Lower leg skin (tissue), 4 donors: ENCODE data around the gene EVI5L. TPM values are rescaled to one million over a fixed set of nuclear protein-coding genes. Genes with fewer than 3 reads are reported as not detected.
"Not testable (repeated sequence)": the region's sequence is repeated elsewhere in the genome, so short reads cannot be mapped to it uniquely, and the experiment has no call there.

Experiments
- DNase-seq, 2 donors: peaks; one replicate each; pipeline ENCODE4 v3.0.0-alpha.2; 2019; ENCODE audit warnings: low spot score in 2 of 2
- H3K4me3 ChIP-seq: fragments of 200-600 bp; sonication (generic); 2 replicates; pipeline ENCODE4 v1.5.1; 2017; ENCODE audit warnings: mild to moderate bottlenecking, low read depth; ENCODE audit not compliant: poor library complexity, severe bottlenecking
- CTCF ChIP-seq, 3 donors: fragments of 450-650 bp; IDR thresholded peaks; one replicate each; pipeline ENCODE4 v1.5.1; 2016; ENCODE audit warnings: antibody characterized with exemption in 3 of 3, mild to moderate bottlenecking in 3 of 3, moderate library complexity in 2 of 3
- POLR2A ChIP-seq, 2 donors: fragments of 450-650 bp; IDR thresholded peaks; one replicate each; pipeline ENCODE4 v1.6.1; 2016 to 2017; ENCODE audit warnings: antibody characterized with exemption in 2 of 2, mild to moderate bottlenecking in 1 of 2, moderate library complexity in 1 of 2
- WGBS, 2 donors: methylation state at CpG; one replicate each; pipeline ENCODE4 v1.1.5; 2018; 5-methylcytosine and 5-hydroxymethylcytosine counted together
- intact Hi-C: fragments of 100-400 bp; cut with DNase I; formaldehyde crosslinking; loops from one replicate; pipeline ENCODE4 v1.15.0; 2023; ENCODE audit warnings: low total_unique reads
- total RNA-seq, 4 donors: library from RNA; depleted of rRNA; stranded (reverse); fragments of >200 nt; gene quantifications; one replicate each; pipeline ENCODE4 v1.1.0, GENCODE V29; 2016

Gene EVI5L
- total RNA-seq, 4 donors from 2014 or later = 16.2 to 23.3 (median 20.0) TPM

- intact Hi-C loops = loop anchor here (10.0 kb wide), 1 partner anchor 148 kb away; the partner anchor contains the start of gene ELAVL1
- no peak overlapping the region for H3K4me3 ChIP-seq
- TF ChIP-seq POLR2A (IDR thresholded peaks at IDR 0.05) (no peak), CTCF (IDR thresholded peaks at IDR 0.05) (no peak)
- no peak for DNase-seq
- 88 to 89% methylated on average over 38 of the region's 38 CpGs for WGBS, 2 donors
Measured at GRCh38 chr19:7856679-7857663, 27.0 kb downstream of the EVI5L start.

GRCh38 chr19:7857727-7858108, 27.7 kb downstream of the EVI5L start:
- DNase-seq = no peak
- 84 to 93% methylated on average over 5 to 7 of the region's 8 CpGs for WGBS, 2 donors
- TF ChIP-seq CTCF (IDR thresholded peaks at IDR 0.05) (no peak), POLR2A (IDR thresholded peaks at IDR 0.05) (no peak)
- no peak overlapping the region for H3K4me3 ChIP-seq
- intact Hi-C loops = loop anchor here (10.0 kb wide), 1 partner anchor 147 kb away; the partner anchor contains the start of gene ELAVL1

- no peak for TF ChIP-seq CTCF (IDR thresholded peaks at IDR 0.05)
- TF ChIP-seq POLR2A (IDR thresholded peaks at IDR 0.05) = no peak
- no peak for DNase-seq
- intact Hi-C loops = loop anchor here (10.0 kb wide), 1 partner anchor 147 kb away; the partner anchor contains the start of gene ELAVL1
- 65 to 82% methylated on average over 13 to 19 of the region's 29 CpGs for WGBS, 2 donors
- no peak overlapping the region for H3K4me3 ChIP-seq
Measured at GRCh38 chr19:7858109-7858770, 28.2 kb downstream of the EVI5L start.

- intact Hi-C loops = loop anchor here (10.0 kb wide), 1 partner anchor 146 kb away; the partner anchor contains the start of gene ELAVL1
- DNase-seq, H3K4me3 ChIP-seq: not testable (repeated sequence)
- 97 to 98% methylated on average over 8 of the region's 8 CpGs for WGBS, 2 donors
Measured at GRCh38 chr19:7859087-7859486, 29.1 kb downstream of the EVI5L start.

- intact Hi-C loops = loop anchor here (10.0 kb wide), 1 partner anchor 145 kb away; the partner anchor contains the start of gene ELAVL1
- TF ChIP-seq POLR2A (IDR thresholded peaks at IDR 0.05) = no peak
- no peak for TF ChIP-seq CTCF (IDR thresholded peaks at IDR 0.05)
- WGBS, 2 donors = 90 to 95% methylated on average over 21 to 22 of the region's 22 CpGs
- no peak for DNase-seq
- H3K4me3 ChIP-seq = no peak overlapping the region
Measured at GRCh38 chr19:7859831-7860713, 30.1 kb downstream of the EVI5L start.
